Inflammatory macrophage treated with lipopolysaccharide for 4 hours (primary cell): ENCODE data around the gene C1S.

Experiments used
- DNase-seq: peaks from one replicate; pipeline ENCODE4 v3.0.0-alpha.2; 2020

C1S gene

GRCh38 chr12:7079826-7080125, 19.3 kb downstream of the C1S start:
- DNase-seq, result no peak

- no peak for DNase-seq
Observed at GRCh38 chr12:7081037-7081436, 20.5 kb downstream of the C1S start.

GRCh38 chr12:7083125-7083524, 22.6 kb downstream of the C1S start:
- DNase-seq, result no peak

- DNase-seq, result no peak
Observed at GRCh38 chr12:7089196-7089871, 28.8 kb downstream of the C1S start.

GRCh38 chr12:7090222-7090998, 29.9 kb downstream of the C1S start:
- no peak for DNase-seq

GRCh38 chr12:7091171-7091570, 30.7 kb downstream of the C1S start:
- DNase-seq, result no peak

- DNase-seq, result no peak
Observed at GRCh38 chr12:7091660-7092228, 31.2 kb downstream of the C1S start.

GRCh38 chr12:7092229-7092985, 31.9 kb downstream of the C1S start, which contains the start of gene C1R:
TSS of gene C1R (minus strand) at chr12:7092445. CDS start at chr12:7092388, 57 bp downstream.
- peak; percentile 49 for DNase-seq

GRCh38 chr12:7092986-7093460, 32.5 kb downstream of the C1S start:
- DNase-seq, result no peak

- no peak for DNase-seq
Observed at GRCh38 chr12:7093486-7093885, 33.0 kb downstream of the C1S start.

GRCh38 chr12:7093892-7094291, 33.4 kb downstream of the C1S start:
- DNase-seq, result no peak

- no peak for DNase-seq
Observed at GRCh38 chr12:7096006-7096932, 35.8 kb downstream of the C1S start.

GRCh38 chr12:7096979-7097378, 36.5 kb downstream of the C1S start:
- no peak for DNase-seq

GRCh38 chr12:7099290-7099996, 38.9 kb downstream of the C1S start:
- peak; percentile 35 for DNase-seq

- no peak for DNase-seq
Observed at GRCh38 chr12:7100239-7100638, 39.7 kb downstream of the C1S start.

- no peak for DNase-seq
Observed at GRCh38 chr12:7101047-7101693, 40.7 kb downstream of the C1S start.

- no peak for DNase-seq
Observed at GRCh38 chr12:7101694-7102131, 41.2 kb downstream of the C1S start.

GRCh38 chr12:7102582-7102981, 42.1 kb downstream of the C1S start:
- DNase-seq, result no peak

GRCh38 chr12:7103837-7104584, 43.5 kb downstream of the C1S start:
- DNase-seq, result no peak

- DNase-seq, result no peak
Observed at GRCh38 chr12:7106082-7106481, 45.6 kb downstream of the C1S start.
